GM19240 (cell line): ENCODE results near the gene ABHD16A.
"Not testable (repeated sequence)": the region's sequence is repeated elsewhere in the genome, so short reads cannot be mapped to it uniquely, and the experiment has no call there.

Source experiments
- DNase-seq: peaks from one replicate; pipeline ENCODE4 v3.0.0; 2011; ENCODE audit warnings: low spot score; ENCODE audit not compliant: insufficient read length

ABHD16A gene

DNA sequence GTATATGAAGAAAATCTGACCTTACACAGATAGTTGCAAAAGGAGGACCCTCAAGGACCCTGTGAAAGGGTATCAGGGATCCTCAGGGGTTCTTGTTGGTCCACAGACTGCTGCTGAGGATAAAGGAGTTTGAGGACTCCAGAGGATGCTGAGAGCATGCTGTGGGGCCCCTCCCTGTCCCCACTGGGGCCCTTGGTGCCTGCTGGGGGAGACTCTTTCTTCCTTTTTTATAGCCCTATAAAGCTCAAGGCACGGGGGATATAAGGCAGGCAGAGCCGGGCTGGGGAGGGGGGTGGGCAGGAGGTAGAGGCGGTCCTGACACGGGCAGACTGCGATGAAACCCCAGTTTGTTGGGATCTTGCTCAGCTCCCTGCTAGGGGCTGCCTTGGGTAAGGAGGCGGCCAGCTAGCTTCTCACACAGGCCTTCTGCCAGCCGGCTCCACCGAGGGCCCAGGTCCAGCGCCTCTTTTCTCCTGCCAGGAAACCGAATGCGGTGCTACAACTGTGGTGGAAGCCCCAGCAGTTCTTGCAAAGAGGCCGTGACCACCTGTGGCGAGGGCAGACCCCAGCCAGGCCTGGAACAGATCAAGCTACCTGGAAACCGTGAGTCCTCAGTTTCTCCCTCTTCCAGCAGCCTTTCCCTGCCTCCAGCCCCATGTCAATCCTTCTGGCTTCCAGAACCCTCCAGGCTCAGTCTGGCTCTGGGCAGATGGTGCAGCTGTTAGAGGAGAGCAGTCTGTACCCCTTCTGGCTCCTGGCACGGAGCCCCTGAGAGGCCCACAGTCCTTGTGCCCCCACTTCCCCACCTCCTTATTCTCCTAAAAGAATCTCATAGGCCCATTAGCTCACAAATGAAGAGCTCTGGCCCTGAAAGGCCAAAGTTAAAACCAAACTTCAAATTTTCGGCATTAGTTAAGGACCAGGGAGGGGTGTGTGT lies 12.2 kb upstream of the ABHD16A start, which contains the start of gene LY6G6D:
LY6G6D (plus strand) TSS at position 327 of the 937 bp plus-strand sequence; CDS start at position 335, 8 bp downstream.
- no peak for DNase-seq

DNA sequence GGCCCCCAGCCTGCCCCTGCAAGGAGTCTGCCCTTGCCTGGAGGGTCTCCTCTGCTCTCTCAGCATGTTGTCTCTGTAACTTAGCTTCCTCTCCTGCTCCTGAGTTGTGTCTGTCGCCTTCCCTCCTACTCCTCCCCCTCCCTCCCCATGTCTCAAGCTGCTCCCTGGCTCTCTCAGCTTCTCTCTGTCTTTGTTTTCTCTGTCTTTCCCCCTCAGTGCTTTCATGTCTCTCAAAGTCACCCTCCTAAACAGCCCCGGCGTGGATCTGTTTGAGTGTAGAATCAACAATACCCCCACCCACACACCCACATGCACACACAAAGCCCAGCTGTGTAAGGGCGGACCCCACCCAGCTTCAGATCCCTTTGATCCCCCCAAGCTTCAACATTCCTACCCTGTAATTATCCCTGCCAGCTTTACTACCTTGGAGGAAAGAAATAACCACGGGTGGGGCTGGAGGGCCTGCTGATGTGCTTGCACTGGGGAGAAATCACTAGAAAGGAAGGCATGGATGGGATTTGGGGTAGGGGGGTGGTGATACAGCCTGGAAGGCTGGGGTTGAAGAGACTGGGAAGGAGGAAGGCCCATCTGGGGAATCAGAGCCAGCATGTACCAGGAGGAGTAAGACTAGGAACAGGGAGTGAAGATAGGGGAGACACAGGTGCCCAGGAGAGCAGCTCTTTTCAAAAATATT lies 11.0 kb upstream of the ABHD16A start:
- no peak for DNase-seq

DNA sequence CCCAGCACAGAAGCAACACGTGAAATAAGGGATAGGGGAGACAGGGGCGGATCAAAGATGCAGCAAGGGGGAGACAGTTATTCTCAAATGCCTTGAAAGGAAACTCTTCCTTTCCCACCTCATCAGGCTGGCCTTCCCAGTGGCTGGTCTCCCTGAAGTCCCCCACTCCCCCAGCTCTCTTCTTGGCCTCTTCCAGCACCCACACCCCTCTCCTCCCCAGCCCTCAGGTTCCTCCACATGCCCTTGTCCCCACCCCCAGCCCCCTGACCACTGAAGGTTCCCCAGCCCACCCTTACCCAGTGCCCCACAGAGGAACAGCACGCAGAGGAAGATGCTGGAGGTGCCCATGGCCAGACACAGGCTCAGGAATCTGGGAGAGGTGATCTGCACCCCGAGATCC lies 10.3 kb upstream of the ABHD16A start:
- no peak for DNase-seq

DNA sequence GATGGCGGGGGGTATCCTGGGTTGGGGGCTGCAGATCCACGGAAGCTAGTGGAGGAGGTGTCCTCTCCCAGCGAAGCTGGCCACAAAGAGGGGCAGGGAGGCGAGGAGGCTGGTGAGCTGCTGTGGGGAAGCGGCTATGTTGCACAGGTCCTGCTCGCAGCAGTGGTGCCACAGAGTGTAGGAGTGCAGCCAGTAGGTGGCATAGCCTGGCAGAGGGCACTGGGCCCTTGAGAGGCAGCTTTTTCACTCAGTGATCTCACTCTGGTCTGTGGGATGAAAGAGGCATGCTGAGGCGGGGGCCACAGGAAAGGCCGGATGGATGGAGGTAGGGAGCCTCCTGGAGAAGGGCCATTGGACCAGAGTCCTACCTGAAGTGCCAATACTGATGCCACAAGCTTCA lies 9.2 kb upstream of the ABHD16A start:
- DNase-seq: no peak

DNA sequence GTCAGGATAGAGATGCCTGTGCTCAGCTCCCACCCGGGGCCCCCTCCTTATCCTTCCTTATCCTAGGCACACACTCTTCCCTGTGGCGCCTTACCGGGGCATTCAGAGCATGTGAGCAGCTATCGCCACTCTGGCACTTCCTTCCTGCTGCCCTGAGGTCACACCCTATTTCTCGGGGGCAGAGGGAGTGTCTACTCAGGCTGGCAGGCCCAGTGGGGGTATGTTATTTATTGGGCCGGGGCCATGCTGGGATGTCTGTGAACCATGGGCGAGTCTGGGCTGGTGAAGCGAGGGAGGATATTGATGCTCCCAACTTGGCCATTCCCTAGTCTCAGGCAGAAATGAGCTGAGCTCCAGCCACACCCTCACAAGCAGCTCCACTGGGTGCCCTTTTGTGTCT lies 8.1 kb upstream of the ABHD16A start:
- no peak for DNase-seq

DNA sequence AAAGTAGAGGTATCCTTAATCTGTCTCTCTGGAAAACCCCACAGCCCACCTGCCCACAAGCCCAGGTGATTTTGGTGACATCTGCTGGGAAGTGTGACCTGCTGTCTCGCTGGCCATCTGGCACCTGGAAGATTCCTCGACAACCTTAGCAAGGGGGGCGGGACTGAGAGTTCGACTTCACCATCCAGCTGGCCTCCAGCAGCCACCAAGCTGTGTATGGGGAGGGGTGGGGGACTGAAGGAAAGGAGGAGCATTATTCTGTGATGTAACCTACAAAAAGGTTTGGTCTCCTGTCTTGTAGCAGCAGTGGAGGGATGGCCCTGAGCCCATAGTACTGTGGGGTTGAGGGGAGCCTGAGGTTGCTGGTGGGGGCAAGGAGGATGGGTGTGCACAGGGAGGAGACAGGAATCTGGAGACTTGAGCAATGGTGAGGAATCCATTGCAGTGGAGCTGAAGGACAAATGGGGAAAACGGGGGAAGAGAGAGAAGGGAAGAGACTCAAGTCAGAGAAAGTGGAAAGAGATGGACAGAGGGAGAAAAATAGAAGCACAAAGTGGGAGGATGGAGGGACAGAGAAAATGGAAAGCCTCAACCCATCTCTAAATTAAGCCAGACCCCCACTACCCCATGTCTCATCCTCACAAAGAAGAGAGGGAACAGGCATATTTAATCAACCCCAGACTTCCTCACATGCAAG lies 7.5 kb upstream of the ABHD16A start:
- no peak for DNase-seq

DNA sequence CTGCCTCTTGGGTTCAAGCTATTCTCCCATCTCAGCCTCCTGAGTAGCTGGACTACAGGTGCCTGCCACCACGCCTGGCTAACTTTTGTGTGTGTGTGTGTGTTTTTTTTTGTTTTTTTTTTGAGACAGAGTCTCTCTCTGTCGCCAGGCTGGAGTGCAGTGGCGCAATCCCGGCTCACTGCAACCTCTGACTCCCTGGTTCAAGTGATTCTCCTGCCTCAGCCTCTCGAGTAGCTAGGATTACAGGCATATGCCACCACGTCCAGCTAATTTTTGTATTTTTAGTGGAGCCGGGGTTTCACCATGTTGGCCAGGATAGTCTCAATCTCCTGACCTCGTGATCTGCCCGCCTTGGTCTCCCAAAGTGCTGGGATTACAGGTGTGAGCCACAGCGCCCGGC lies 6.0 kb upstream of the ABHD16A start:
- not testable (repeated sequence) for DNase-seq

DNA sequence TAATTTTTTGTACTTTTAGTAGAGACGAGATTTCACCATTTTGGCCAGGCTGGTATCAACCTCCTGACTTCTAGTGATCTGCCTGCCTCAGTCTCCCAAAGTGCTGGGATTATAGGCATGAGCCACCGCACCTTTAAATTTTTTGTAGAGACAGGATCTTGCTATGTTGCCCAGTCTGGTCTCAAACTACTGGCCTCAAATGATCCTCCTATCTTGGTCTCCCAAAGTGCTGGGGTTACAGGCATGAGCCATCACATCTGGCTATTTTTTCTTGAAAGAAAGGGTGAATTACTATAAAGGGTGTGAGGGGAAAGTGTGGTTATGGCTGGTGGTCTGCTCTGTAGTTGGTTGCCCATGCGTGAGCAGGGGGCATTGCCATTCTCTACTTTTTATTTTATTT lies 5.1 kb upstream of the ABHD16A start:
- no peak for DNase-seq

DNA sequence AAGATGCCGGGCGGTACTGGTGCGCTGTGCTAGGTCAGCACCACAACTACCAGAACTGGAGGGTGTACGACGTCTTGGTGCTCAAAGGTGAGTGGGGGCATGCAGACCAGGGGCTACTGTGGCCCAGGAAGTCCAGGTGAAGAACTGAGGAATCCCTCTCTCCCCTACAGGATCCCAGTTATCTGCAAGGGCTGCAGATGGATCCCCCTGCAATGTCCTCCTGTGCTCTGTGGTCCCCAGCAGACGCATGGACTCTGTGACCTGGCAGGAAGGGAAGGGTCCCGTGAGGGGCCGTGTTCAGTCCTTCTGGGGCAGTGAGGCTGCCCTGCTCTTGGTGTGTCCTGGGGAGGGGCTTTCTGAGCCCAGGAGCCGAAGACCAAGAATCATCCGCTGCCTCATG lies 4.6 kb upstream of the ABHD16A start:
- no peak for DNase-seq

DNA sequence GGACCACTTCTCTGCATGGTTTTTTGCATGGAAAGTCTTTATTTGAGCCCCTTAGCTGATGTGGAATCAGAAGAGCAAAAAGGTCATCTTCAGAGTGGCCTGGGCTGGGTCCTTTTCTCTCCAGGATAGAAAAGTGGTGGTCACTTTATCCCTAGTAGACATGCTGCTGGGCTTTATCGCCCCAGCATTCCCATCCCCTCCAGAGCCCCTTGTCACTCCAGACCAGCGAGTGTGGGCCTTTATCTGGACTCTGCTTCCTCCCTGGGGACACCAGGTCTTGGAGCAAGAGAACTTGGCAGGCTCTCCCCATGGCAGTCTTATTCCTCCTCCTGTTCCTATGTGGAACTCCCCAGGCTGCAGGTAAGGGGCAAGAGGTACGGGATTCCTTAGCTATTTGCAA lies 3.5 kb upstream of the ABHD16A start, which contains the start of gene LY6G6F:
LY6G6F (plus strand) TSS at position 268 of the 400 bp plus-strand sequence; CDS start at position 309, 41 bp downstream.
- no peak for DNase-seq

DNA sequence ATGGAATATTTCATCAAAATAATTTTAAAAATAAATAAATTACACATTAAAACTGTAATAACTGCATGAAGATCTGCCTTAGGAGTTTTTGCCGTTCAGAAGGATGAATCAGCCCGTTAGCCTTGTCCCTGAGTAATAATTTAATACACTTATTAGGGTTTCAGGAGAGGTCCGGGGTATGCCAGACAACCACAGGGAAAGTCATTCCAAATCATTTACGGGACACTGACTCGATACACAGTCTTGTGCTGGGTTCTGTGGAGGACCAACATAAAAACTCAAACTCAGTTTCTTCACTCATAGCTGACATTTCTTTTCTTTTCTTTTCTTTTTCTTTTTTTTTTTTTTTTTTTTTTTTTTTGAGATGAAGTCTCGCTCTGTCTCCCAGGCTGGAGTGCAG lies 2.8 kb upstream of the ABHD16A start:
- no peak for DNase-seq

DNA sequence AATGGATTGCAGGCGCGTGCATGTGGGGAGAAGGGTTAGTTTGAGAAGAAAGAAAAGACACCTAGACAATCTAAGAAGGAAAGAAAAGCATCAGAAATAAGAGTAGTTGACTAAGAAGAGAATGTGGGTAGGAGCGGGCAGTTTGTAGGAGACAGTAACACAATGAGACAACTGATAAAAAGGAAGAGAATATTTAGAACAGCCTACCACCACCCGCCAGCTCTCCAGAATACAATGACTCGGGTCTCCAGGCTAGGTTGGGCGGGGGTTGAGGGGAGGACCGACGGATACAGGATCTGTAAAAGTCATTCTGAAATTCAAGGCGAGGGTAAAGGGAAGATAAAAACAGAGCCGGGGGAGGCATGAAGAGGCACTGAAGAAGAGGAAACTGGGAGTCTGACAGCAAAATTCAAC lies 712 bp downstream of the ABHD16A start:
- no peak for DNase-seq

DNA sequence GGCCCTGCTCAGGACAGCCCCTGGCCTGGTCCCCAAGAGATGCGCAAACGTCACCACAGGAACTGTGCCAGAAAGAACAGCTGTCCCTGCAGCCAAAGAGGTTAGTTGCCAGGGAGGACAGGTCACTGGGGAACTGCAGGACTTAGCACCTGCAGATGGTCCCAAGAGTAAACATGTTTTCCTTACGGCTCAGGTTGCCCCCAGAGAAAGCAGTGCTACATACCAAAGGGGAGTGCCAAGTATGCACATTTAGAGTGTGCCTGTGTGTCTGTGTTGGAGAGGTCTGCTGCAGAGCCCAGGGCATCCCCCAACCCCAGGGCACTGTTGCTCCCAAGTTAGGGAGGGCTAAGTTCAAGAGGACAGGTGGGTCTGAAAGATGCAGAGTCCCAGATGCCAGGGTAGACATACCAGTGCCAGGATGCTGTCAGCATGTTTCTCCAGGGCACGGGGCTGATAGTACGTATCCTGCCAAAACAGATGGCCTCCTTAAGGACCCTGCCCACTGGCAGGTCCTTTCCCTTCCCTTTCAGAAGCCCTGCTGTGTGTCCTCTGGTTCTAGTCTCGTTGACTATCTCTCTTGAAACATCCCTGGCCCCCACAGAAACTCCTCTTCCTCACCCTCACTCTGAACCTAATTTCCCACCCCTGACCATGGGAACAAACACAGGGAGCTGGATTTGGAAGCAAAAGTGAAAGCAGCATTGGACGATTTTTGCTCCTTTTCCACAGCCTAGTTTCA lies 1.3 kb downstream of the ABHD16A start:
- no peak for DNase-seq

DNA sequence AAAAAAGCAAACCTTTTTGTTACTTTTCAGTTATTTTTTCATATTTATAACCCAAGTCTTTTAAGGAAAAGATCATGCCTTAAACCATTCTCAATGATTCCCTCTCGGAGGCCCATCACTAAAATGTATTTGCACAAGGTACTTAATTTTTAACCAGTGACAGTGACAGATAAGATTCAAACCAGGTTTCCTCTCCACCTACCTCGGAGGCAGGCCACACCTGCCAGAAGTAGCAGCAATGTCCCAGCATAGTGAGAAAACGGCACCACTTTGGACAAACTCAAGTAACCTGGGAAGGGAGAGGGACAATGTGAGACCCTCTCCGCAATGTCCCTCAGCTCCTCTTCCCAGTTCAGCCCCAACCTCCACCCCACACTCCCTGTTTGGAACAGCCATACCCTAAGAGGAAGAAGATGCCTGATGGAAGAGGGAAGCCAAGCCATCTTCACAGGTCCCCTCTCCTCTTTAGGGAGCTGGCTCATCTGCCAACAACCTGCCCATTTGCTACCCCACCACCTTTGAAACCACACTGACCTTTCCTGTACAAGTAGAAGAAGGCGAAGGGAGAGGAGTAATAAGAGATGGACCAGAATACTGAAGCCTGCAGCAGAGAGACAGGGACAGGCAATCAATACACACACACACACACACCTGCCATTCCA lies 2.3 kb downstream of the ABHD16A start:
- DNase-seq: no peak

DNA sequence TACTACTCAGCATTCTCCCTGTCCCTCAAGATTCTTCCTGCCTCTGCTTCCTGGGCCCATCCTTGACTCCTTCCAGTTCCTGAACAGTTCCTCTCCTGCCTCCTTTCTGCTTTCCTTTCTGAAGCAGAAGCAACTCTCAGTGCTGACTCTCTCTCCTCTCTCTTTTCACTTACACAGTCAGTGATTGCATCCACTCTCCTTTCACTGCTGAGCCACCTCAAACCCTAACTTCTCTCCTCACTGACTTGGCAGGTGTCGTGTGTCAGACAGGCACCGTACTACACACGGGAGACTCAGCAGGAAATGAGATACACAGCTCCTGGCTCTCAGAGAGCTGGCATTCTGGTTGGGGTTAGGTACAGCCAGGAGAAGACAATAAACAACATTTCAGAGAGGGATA lies 5.6 kb downstream of the ABHD16A start:
- DNase-seq: no peak

DNA sequence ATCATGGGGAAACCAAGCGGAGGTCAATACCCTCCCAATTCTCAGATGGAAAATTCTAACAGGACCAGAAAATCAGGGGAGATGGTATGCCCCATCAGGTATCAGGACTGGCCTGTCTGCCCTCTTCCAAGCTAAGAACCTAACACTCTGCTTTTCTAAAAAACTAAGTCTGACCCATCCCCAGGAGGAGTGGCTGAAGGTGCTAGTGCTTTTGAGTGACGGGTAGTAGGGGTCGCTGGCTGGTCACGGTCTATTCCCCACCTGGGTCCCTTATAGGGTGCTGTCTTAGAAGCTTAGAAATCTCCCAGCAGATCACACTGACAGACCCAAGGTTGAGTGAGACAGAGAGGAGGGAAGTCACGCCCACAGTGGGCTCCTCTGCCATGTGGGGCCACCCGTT lies 9.6 kb downstream of the ABHD16A start:
- no peak for DNase-seq

DNA sequence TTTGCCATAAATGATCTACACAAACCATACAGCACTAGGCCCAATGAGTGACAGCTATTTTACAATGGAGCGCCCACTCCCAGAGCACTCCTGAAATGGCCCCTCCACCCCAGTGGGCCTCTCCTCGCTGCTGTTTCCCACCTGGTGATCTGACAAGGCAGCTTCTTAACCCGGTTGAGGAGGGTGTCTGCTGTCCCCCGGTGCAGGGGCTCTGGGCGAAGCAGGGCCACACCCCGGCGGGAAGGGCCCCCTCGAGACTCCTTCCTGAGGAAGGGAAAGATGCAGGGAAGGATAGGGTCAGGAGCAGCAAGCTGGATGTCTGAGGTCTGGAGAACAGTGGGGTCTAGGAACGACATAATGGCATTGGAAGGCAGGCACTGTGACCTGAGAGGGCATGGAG lies 10.2 kb downstream of the ABHD16A start:
- DNase-seq: no peak

DNA sequence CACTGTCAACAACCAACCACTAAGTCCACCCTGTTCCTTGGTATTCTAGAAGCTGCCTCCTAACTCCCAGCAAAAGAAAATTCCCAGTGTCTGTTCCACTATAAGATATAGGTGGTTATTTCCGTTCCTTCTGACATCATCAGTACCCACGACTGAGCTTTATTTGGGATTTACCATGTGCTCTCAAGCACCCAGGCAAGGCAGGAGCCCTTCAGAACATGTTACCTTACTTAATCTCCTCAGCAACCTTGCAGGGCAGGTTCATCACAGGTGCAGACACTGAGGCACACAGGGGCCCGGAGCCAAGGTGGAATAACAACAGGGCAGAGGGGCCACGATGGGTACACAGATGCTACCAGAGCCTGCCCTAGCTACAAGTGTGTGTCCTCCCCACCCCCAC lies 10.8 kb downstream of the ABHD16A start:
- no peak for DNase-seq

DNA sequence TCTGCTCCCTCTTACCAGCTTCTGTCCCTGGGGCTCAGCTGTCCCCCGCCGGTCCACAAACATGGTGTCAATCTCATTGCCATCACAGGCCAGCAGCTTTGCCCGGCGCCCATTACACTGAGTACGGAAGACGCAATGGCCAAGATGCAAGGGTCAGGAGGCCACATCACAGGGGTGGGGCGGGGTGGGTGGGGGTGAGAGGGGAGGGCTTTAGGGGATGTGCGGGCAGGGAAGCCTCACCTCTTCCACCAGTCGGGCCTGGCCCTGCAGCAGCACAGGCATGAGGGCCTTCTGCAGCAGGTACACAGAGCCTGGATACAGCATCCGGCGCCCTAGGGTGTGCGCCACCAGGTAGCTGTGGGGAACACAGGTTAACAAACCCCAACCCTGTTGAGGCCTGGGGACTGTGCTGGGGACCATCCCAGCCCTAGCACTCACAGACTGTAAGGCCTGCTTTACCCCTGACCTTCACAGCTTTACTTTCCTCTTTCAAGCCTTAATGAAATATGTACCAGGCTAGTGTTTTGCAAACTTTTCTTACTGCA lies 11.5 kb downstream of the ABHD16A start:
- DNase-seq: no peak

DNA sequence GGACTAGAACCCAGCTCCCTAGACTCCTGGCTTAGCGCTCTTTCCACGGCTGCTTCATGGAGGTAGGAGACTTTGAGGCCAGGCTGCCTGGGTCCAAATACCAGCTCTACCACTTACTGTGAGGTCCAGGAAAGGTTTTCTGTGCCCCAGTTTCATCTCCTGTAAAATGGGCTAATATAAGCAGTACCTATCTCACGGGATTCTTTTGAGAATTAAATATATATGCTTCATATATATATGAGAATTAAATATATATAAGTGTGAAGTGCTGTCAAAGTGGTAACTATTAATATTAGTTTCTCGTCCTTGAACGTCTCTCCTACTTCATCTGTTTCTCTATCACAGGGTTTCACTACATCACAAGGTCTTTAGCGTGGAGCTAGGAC lies 12.1 kb downstream of the ABHD16A start:
- DNase-seq: no peak
